Limb (tissue), 2 donors: ENCODE data around the gene BAZ2A.
"Not testable (repeated sequence)": the region's sequence is repeated elsewhere in the genome, so short reads cannot be mapped to it uniquely, and the experiment has no call there.

Experiments
- DNase-seq, 2 donors: peaks; one replicate each; pipeline ENCODE4 v3.0.0-alpha.2; 2016; ENCODE audit errors: extremely low spot score in 2 of 2

Gene BAZ2A

GRCh38 chr12:56630180-56630632, at the start of gene BAZ2A:
BAZ2A (minus strand) TSS chr12:56630326; CDS start chr12:56617530, 12,796 bp downstream.
- DNase-seq = peak; percentile 87 to 93

GRCh38 chr12:56678852-56679251, 48.7 kb upstream of the BAZ2A start:
- no peak for DNase-seq

GRCh38 chr12:56677680-56678079, 47.6 kb upstream of the BAZ2A start:
- no peak for DNase-seq

- no peak for DNase-seq
These were observed 46.9 kb upstream of the BAZ2A start for GRCh38 chr12:56676851-56677580.

DNA sequence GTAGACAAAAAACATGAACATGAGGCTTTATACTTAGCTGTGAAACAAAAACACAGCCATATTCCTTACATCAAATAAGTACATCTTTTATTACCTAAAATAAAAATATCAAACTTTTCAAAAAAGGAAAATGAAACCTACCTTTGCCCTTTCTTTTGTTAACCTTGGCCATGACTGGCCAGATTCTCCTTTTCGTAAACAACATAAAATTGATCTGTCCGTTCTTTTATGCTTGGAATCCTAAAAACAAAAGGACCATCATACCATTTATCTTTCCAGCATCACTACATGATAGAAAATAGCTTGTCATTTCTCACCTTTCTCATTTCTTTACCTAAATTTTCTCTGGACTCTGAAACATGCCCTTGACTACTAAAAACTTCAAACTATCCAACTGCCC, 41.5 kb upstream of the BAZ2A start:
- DNase-seq = no peak

DNA sequence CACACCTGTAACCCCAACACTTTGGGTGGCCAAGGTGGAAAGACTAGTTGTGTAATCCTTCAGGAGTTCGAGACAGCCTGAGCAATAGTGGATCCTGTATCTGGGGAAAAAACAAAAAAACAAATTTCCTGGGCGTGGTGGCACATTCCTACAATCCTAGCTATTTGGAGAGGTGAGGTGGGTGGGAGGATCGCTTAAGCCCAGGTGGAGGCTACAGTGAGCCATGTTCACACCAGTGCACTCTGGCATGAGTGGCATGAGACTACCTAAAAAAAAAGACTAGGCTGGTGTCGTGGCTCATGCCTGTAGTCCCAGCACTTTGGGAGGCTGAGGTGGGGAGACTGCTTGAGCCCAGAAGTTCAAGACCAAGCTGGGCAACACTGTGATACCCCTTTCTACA, 40.7 kb upstream of the BAZ2A start:
- DNase-seq = no peak

GRCh38 chr12:56668197-56668457, 38.0 kb upstream of the BAZ2A start:
- no peak for DNase-seq

DNA sequence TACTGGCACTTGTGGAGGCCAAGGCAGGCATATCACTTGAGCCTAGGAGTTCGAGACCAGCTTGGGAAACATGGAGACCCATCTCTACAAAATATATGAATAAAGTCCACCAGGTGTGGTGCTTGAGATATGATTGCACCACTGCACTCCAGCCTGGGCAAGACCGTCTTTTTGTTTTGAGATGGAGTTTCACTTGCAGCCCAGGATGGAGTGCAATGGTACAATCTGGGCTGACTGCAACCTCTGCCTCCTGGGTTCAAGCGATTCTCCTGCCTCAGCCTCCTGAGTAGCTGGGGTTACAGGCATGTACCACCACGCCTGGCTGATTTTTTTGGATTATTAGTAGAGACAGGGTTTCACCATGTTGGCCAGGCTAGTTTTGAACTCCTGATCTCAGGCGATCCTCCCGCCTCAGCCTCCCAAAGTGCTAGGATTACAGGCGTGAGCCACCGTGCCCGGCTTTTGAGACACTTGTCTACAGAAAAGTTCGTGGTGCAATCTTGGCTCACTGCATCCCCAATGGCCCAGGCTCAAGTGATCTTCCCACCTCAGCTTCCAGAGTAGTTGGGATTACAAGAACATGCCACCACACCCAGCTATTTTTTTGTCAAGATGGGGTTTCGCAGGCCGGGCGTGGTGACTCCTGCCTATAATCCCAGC, 32.0 kb upstream of the BAZ2A start:
- DNase-seq = no peak

DNA sequence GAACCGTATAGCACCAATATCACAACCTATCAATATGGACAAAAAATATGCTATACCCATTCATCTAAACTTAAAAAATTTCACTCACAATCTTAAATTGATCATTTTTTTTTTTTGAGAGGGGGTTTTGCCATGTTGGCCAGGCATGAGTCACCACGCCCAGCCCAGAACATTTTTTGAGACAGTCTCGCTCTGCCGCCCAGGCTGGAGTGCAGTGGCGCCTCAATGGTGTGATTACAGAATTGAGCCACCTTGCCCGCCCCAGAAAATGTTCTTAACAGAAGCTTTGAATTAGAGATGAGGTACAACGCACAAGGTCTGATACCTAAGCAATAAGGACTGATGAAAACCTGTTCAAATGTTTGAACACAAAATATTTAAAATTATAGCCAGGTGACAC, 31.4 kb upstream of the BAZ2A start:
- DNase-seq = no peak

DNA sequence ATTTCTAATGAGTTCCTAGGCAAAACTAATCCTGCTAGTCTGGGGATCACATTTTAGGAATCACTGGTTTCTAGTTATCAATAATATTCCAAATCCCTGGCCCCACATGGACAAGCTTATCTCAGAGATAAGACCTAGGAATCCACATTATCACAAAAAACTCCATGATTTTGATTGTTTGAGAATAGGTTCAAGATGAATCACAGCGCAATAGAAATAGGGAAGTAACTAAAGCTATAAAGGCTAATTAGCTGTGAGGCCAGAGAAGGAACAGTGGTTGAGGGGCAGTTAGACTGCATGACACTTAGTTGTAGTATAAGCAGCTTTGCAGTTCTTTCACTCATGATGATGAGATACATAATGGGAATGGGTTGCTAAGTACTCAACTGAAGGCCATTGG, 28.8 kb upstream of the BAZ2A start:
- DNase-seq = no peak

- DNase-seq = no peak
These were observed 27.6 kb upstream of the BAZ2A start for GRCh38 chr12:56657416-56658379.

GRCh38 chr12:56653781-56654180, 23.7 kb upstream of the BAZ2A start:
- not testable (repeated sequence) for DNase-seq

DNA sequence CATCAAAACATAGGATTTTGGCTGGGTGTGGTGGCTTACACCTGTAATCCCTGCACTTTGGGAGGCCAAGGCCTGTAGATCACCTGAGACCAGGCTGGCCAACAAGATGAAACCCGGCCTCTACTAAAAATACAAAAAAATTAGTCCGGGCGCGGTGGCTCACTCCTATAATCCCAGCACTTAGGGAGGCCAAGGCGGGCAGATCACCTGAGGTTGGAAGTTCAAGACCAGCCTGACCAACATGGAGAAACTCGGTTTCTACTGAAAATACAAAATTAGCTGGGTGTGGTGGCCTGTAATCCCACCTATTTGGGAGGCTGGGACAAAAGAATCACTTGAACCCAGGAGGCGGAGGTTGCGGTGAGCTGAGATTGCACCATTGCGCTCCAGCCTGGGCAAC, 17.9 kb upstream of the BAZ2A start:
- not testable (repeated sequence) for DNase-seq

GRCh38 chr12:56645717-56646446, 15.8 kb upstream of the BAZ2A start, which contains the start of gene ATP5F1B:
ATP5F1B (minus strand) TSS chr12:56645984; CDS start chr12:56645963, 21 bp downstream.
- peak; percentile 92 to 100 for DNase-seq

- DNase-seq = peak in 1 of 2 donors; percentile 41
These were observed 15.1 kb upstream of the BAZ2A start for GRCh38 chr12:56645201-56645716.

- DNase-seq = no peak
These were observed 14.5 kb upstream of the BAZ2A start for GRCh38 chr12:56644654-56645053.

- DNase-seq = no peak
These were observed 11.1 kb upstream of the BAZ2A start for GRCh38 chr12:56641219-56641618.

- no peak for DNase-seq
These were observed 7.5 kb upstream of the BAZ2A start for GRCh38 chr12:56637621-56638020.

DNA sequence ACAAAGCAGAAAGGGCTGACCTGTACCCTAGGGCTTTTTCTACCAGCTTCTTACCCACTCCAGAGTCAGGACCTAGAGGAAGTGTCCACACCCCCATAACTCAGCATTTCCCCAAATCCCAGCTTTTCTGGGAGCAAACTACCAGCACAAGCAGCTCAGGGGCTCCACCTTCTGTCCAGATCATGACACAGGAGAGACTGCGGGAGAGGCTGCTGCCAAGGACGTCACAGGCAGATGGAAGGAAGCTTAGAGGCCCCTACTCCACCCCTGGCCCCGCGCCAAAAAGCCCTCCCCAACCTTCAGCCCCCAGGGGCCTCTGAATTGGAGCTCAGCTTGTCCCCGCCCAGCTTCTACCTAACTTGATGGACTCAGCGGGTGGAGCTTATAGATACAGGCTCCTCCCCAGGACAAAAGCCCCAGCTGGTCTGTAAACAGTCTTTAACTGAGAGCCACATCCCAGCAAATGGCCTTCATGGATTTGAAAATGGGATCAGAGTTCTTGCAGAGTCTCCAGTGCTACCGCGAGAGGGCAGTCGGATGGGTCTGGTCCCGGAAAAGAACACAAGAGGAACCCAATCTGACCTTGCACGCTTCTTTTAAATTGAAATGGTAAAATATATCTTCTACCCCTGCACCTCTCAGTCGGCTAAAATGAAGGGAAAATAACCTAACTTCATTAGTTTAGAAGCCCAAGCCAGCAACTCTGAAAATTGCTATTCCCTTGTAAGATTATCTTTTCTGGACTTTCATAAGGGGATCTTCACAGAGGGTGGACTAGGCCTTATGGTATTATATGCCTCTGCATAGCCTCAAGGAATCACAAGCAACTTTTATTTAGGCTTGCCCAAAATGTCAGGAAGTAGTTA, 6.8 kb upstream of the BAZ2A start:
- peak; percentile 99 to 100 for DNase-seq
